Stimulated activated CD8-positive, alpha-beta memory T cell treated with anti-CD3 and anti-CD28 coated beads, Interleukin-4, amount 100 ng/mL, for 1 hour (primary cell): ENCODE measurements around the gene MYO1H.
"Not testable (repeated sequence)": the region's sequence is repeated elsewhere in the genome, so short reads cannot be mapped to it uniquely, and the experiment has no call there.

Source experiments
- DNase-seq, 2 donors: peaks; one replicate each; pipeline ENCODE4 v3.0.0-alpha.2; 2020; ENCODE audit warnings: low read depth in 2 of 2, low spot score in 1 of 2

MYO1H gene, protein sequence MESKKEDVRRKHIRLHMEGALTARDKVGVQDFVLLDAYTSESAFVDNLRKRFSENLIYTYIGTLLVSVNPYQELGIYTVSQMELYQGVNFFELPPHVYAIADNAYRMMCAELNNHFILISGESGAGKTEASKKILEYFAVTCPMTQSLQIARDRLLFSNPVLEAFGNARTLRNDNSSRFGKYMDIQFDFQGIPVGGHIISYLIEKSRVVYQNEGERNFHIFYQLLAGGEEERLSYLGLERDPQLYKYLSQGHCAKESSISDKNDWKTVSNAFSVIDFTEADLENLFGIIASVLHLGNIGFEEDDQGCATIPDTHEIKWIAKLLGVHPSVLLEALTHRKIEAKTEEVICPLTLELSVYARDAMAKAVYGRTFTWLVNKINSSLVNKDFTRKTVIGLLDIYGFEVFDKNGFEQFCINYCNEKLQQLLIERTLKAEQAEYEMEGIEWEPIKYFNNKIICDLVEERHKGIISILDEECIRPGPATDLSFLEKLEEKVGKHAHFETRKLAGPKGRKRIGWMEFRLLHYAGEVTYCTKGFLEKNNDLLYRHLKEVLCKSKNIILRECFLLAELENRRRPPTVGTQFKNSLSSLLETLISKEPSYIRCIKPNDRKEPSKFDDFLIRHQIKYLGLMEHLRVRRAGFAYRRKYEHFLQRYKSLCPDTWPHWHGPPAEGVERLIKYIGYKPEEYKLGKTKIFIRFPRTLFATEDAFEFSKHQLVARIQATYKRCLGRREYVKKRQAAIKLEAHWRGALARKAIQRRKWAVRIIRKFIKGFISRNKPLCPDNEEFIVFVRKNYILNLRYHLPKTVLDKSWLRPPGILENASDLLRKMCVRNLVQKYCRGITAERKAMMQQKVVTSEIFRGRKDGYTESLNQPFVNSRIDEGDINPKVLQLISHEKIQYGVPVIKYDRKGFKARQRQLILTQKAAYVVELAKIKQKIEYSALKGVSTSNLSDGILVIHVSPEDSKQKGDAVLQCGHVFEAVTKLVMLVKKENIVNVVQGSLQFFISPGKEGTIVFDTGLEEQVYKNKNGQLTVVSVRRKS

DNA sequence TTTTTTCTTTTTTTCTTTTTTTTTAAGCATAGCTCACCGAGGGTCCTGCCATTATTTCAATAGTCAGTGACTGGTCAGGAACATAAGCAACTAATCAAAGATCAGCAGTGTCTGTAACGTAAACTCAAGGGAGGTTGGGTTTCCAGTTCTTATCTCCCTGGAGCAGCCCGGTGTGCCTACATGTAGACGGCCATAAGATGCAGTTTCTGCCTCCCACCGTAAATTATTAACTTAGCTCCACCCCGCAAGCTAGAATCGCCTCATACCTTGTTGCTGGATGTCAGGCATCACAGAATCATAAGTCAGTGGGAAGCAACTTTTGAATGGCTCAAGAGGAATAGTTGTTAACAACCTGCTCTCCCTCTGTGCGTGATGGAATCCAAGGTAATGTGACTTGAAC is at the start of gene MYO1H:
TSS of gene MYO1H (plus strand) at position 312 of the 400 bp plus-strand sequence. CDS start at position 373, 61 bp downstream.
- DNase-seq = no peak

- DNase-seq = no peak
These were observed 47.9 kb upstream of the MYO1H start for GRCh38 chr12:109299849-109300248.

DNA sequence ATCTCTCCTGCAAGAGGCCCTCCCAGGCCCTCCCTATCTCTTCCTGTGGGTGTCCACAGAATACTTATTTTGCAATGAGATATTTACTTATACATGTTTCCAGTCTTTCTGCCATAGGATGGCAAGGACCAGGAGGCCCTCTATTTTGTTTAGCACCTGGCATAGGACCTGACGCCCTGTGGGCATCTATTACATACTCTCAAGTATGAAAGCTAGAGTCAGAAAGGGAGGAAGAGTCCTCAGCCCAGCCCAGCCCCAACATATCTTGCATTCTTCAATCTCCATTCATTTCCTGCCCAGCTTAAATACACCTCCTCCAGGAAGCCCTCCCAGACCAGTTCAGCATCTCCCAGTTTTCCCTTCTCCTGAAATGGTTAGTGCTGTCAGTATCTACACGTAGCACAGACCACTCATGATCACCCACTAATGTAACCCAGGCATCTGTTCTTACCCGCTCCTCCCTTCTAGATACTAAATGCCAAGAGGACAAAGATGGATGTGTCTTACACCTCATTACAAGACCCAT is 46.0 kb upstream of the MYO1H start:
- no peak for DNase-seq

- DNase-seq = no peak
These were observed 45.3 kb upstream of the MYO1H start for GRCh38 chr12:109302358-109302757.

DNA sequence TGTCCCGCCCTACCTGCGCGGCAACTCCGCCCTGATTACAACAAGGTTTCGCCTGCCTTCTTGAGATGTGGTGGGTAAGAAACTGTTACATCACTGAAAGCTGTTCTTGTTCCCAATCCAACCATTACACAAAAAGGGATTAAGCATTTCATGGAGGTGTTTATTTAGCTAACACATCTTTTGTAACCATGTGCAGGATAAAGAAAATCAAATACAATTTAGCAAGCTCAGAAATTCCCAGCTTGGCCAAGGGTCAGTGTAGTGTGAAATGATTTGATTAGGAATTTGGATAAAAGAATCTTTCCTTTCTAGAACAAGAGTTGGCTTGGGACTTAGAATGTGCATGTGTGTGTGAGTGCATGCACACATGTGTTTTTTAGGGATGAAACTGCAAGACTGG is 44.9 kb upstream of the MYO1H start:
- no peak for DNase-seq

GRCh38 chr12:109304485-109304884 is 43.2 kb upstream of the MYO1H start:
- no peak for DNase-seq

DNA sequence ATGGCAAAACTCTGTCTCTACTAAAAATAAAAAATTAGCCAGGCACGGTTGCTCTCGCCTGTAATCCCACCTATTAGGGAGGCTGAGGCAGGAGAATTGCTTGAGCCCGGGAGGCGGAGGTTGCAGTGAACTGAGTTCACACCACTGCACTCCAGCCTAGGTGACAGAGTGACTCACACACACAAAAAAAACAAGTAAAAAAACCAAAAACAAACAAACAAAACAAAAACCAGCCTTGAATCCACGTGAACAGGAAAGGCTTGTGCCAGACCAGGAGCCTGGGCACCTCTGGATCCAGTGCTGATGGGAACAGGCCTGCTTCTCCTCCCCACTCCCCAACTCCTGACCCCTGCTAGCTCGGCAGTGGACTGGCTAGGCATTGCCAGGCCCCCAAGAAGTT is 42.2 kb upstream of the MYO1H start:
- no peak for DNase-seq

DNA sequence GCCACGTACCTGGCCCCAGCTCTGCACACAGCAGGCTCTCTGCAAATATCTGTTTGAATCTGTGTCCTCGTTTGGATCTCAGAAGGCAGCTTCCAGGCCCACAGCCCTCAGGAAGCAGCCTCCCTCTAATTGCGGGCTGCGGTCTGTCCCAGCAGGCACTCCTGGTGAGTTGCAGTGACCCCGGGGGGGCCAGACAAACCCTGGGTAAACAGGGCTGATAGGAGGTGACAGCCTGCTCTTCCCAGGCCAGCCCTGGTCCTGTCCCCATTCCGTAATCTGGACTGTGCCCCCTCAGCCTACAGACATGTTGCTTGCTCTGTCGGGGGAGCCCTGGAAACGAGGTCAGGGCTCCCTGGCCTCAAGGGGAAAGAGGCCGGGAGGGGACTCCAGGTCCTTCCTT is 40.6 kb upstream of the MYO1H start:
- DNase-seq = no peak

DNA sequence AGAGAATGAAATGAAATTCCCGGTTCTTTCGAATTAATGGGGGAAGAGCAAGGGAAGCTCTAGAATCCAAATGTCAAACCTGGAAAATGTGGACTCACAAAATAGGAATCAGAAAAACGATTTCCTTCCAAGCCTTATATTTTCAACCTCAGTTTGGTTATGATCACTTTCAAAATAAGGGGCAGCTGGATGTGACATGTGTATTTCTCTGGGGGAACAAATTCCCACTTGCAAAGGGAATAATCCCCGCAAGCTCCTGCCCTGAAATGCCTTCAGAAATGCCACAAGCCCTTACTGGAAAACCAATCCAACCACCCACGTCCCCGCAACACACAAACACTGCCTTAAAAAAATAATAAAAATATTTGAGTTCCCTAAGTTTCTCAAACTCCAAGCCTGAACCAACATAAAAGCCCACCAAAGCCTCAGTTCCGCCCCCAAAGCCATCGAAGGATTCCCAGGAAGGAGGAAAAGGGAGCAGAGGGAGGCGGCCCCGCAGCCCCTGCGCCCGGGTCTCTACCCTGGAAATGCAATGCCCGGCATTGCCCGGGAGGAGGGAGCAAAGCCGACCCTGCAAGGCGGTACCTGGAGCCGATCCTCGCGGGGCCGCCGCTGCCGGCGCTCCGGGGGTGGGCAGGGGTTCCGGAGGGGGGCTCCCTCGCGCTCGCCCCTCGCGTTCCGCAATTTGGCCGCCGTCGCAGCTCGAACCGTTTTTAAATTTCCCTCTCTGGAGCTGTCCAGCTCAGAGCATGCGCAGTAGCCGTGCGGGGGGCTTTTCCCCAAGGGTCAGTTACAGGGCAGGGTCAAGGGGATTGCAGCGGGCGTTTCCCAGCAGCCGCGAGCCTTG is 38.9 kb upstream of the MYO1H start, which contains the start of gene FOXN4:
TSS of gene FOXN4 (minus strand) at position 751 of the 847 bp plus-strand sequence. CDS start 963 bp downstream, outside the sequence.
- no peak for DNase-seq

- DNase-seq = no peak
These were observed 38.1 kb upstream of the MYO1H start for GRCh38 chr12:109309381-109310246.

GRCh38 chr12:109310247-109311125 is 37.2 kb upstream of the MYO1H start:
- DNase-seq = no peak

DNA sequence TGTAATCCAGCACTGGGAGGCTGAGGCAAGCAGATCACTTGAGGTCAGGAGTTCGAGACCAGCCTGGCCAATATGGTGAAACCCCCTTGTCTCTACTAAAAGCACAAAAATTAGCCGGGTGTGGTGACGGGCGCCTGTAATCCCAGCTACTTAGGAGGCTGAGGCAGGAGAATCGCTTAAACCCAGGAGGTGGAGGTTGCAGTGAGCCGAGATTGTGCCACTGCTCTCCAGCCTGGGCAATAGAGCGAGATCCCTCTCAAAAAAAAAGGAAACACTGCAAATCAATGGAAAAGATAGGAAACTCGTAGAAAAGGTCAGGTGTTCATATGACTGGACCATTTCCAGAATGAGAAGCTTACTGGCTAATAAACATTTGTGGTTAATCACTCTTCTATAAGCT is 26.4 kb upstream of the MYO1H start:
- not testable (repeated sequence) for DNase-seq

DNA sequence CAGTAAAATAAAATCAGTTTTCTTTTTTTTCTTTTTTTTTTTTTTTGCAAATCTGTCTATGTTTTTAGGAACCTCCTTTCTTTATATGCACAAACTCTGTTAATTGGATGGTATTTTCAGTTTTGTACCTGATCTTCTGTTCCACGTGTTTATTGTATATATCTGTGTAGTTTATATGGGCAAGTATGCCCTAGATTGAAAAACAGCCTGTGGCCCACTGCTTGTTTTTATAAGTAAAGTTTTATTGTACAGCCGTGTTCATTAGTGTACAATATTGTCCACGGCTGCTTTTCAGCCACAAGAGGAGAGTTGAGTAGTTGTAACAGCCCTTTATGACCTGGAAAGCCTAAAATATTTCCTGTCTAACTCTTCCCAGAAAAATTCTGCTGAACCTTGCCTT is 18.7 kb upstream of the MYO1H start:
- no peak for DNase-seq

DNA sequence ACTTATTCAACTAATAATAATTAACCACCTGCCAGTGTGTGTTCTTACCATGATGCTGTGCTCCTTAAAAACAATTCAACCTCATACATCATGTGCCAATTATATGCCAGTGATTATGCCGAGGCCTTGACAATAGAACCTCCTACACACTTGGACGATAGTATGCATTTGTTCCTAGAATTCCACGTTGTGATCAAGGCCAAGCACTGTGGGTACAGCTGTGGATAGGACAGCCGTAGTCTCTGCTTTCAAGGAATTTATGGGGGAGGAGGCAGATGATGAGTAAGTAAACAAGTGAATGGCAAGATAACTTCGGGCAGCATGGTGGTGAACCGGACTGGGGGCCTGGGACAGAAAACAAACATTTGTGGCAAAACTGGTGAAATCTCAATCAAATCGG is 18.0 kb upstream of the MYO1H start:
- no peak for DNase-seq

DNA sequence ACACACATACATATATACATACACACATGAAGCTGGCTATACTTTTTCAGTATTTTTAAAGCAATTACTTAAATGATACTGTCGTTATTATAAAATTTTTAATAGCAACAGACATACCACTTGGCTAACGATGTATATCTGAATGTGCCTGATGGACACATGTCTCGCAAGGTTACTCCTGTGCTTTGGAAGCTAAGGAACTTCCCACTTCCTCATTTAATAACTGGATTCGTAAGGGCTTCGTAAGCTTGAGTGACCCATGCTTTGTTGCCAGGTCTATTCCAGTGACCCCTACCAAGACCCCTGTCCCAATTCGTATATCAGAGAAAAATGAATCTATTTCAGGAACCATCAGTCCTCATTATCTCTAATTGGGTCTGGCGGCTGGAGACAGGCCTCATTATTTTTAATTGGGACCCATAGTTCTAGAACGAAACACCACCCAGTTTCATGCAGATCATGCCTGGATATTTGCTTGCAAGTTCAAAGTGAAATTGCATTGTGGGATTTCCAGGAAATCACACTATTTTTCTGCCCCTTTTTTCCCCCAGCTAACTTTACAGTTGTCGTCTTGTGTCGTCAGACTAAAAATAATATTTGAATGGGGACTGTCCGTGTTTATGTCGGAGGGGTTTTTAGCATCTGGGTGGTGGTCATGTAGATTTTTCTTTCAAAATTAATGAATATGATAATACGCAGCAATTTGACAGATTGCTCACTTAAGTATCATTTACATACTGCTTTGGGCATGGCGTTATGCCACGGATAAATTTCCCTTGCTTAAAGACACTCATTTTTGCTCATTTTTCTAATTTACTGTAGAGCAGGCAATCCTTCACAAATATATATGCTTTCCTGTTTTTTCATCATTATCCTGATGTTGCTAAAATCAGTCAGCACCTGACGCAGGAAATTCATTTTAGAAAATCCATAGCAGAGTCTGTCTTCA is 17.1 kb upstream of the MYO1H start:
- no peak for DNase-seq

DNA sequence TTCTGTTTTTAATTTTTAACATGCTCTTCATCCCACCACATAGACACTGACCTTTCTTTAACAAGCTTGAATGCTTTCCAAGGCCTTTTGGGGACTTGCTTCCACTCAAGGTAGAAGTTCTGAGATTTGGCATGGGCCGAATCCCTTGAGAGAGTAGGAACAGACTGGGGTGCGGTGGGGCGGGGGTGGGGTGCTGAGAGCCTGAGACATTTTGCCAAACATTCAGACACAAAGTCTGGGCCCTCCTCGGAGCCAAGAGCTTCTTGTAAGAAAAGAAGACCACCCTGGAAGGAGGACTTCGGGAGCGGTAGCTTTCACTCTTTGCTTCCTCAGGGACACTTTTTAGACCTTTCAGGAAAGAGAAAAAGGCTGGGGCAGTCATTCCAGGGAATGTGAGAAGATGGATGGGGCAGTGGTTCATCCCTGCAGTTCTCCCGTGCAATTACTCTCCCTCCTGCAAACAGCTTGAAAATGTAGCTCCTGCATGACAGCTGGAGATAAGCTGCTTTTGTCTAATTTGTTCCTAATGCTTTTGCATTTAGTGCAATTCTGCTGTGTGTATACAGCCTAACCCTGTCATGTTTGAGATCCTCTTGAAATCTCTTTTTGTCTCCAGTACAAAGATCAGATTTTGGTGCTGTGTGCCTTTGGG is 16.3 kb upstream of the MYO1H start:
- DNase-seq = no peak

DNA sequence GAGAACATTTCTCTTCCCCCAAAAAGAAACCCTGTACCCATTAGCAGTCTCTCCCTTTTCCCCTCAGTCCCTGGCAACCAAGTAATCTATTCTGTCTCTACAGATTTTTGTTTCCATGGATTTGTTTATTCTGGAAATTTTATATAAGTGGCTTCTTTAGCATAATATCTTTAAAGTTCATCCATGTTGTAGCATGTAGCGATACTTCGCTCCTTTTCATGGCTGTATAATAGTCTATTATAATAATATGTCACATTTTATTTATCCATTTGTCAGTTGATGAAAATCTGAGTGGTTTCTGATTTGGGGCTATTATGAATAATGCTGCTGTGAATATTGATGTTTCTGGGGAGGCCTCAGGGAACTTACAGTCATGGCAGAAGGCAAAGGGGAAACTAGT is 12.8 kb upstream of the MYO1H start:
- DNase-seq = no peak
